HepG2 (cell line): ENCODE measurements around the gene LYPD6. TPM values are rescaled to one million over a fixed set of nuclear protein-coding genes. Genes with fewer than 3 reads are reported as not detected.

Experiments
- ATAC-seq: fragments of 200-7000 bp; cut with Tn5 transposase; 3 replicates; pipeline ENCODE4 v1.9.1; 2020; ENCODE audit warnings: mild to moderate bottlenecking, moderate library complexity
- BruUV-seq: library from RNA; stranded (reverse); fragments of 400-500 nt; replicated peaks from 2 replicates; lab custom pipeline; 2021; lab: Mats Ljungman, UMichigan
- CTCF ChIA-PET: fragments of 300-600 bp; formaldehyde crosslinking; extraction: SDS; loops from one replicate; lab custom pipeline; 2021; ENCODE audit warnings: low total read pairs, inconsistent platforms, low intra/inter-chr PET ratio; lab: Yijun Ruan, JAX
- POLR2A ChIA-PET: fragments of 350-600 bp; sonication (Branson Sonifier 250); formaldehyde crosslinking; loops from one replicate; lab custom pipeline; 2020; ENCODE audit warnings: antibody characterized with exemption, inconsistent platforms; lab: Yijun Ruan, JAX
- DNase-seq: peaks from one replicate; pipeline ENCODE4 v3.0.0-alpha.2; 2015; ENCODE audit warnings: low spot score
- FAIRE-seq: peaks from 3 replicates; lab custom pipeline; 2011; peaks lifted over from hg19 to GRCh38; lab: Jason Lieb, UNC
- H2AFZ ChIP-seq: one replicate; pipeline ENCODE4 v1.6.1; 2011; ENCODE audit warnings: low read length, inconsistent platforms
- H3K27ac ChIP-seq: fragments of 300-600 bp; 3 replicates; pipeline ENCODE4 v1.8.0; 2011; ENCODE audit warnings: mixed run types, mild to moderate bottlenecking, mixed read lengths, low read length, inconsistent platforms; ENCODE audit not compliant: insufficient read depth; ENCODE audit errors: extremely low read length
- H3K27me3 ChIP-seq, 2 experiments: fragments of 200-600 bp in 1 of 2; 2 replicates in 1 of 2; 3 replicates in 1 of 2; pipeline versions ENCODE4 v1.6.0 to v1.8.0; 2011; ENCODE audit warnings: low read length in 2 of 2, mild to moderate bottlenecking in 2 of 2, moderate library complexity in 2 of 2, inconsistent platforms in 1 of 2; ENCODE audit not compliant: insufficient read depth in 2 of 2, control insufficient read depth in 1 of 2
- H3K36me3 ChIP-seq, 2 experiments: fragments of 200-600 bp in 1 of 2; replicated peaks in 1 of 2; 2 replicates in 1 of 2; 3 replicates in 1 of 2; pipeline versions ENCODE4 v1.5.1 to v1.8.0; 2011; ENCODE audit warnings: low read length in 2 of 2, inconsistent platforms in 1 of 2; ENCODE audit not compliant: insufficient read depth in 2 of 2, control insufficient read depth in 1 of 2
- H3K4me1 ChIP-seq: 2 replicates; pipeline ENCODE4 v1.5.1; 2012; ENCODE audit warnings: low read length, inconsistent platforms; ENCODE audit not compliant: insufficient read depth
- H3K4me2 ChIP-seq: 2 replicates; pipeline ENCODE4 v1.6.0; 2011; ENCODE audit warnings: low read depth, low read length, inconsistent platforms
- H3K4me3 ChIP-seq, 3 experiments: fragments of 200-600 bp in 1 of 3; sonication (generic), shearing (Covaris generic) in 1 of 3; replicated peaks in 1 of 3; 2 replicates each; pipeline ENCODE4 v1.5.1; 2011 to 2016; ENCODE audit warnings: low read length in 3 of 3, inconsistent platforms in 2 of 3, low read depth in 2 of 3, mild to moderate bottlenecking in 2 of 3, control low read depth in 1 of 3, mixed read lengths in 1 of 3; ENCODE audit not compliant: insufficient read depth in 1 of 3
- H3K79me2 ChIP-seq: one replicate; pipeline ENCODE4 v1.6.1; 2011; ENCODE audit warnings: low read length, inconsistent platforms; ENCODE audit not compliant: insufficient read depth
- H3K9ac ChIP-seq: 2 replicates; pipeline ENCODE4 v1.6.0; 2011; ENCODE audit warnings: mild to moderate bottlenecking, low read depth, low read length, inconsistent platforms; ENCODE audit not compliant: insufficient read depth
- H3K9me3 ChIP-seq: 2 replicates; pipeline ENCODE4 v1.5.1; 2012; ENCODE audit warnings: mild to moderate bottlenecking, low read length
- H4K20me1 ChIP-seq: 2 replicates; pipeline ENCODE4 v1.6.0; 2011; ENCODE audit warnings: inconsistent platforms, mild to moderate bottlenecking, low read length, moderate library complexity; ENCODE audit not compliant: insufficient read depth
- BHLHE40 ChIP-seq: IDR thresholded peaks from 2 replicates; pipeline ENCODE4 v1.6.1; 2011; ENCODE audit warnings: low read length, improper control_type of control experiment
- ESRRA ChIP-seq: sonication (generic); formaldehyde crosslinking; IDR thresholded peaks from 2 replicates; pipeline ENCODE4 v1.5.1; 2020; ENCODE audit warnings: mild to moderate bottlenecking, low read depth, missing genetic modification reagents
- KLF15 ChIP-seq: sonication (generic); formaldehyde crosslinking; IDR thresholded peaks from 2 replicates; pipeline ENCODE4 v1.8.1; 2023; ENCODE audit warnings: borderline replicate concordance, mild to moderate bottlenecking, inconsistent platforms, missing genetic modification reagents, mixed read lengths
- SNAPC2 ChIP-seq: sonication (generic); formaldehyde crosslinking; IDR thresholded peaks from 2 replicates; pipeline ENCODE4 v1.8.1; 2022; ENCODE audit warnings: mild to moderate bottlenecking, missing genetic modification reagents
- STAT5B ChIP-seq: sonication (generic); formaldehyde crosslinking; IDR thresholded peaks from 2 replicates; pipeline ENCODE4 v1.4.0; 2020; ENCODE audit warnings: missing genetic modification reagents
- ZNF101 ChIP-seq: sonication (generic); formaldehyde crosslinking; IDR thresholded peaks from 2 replicates; pipeline ENCODE4 v1.4.0; 2020; ENCODE audit warnings: mild to moderate bottlenecking, low read depth, missing genetic modification reagents, borderline replicate concordance
- ZNF326 ChIP-seq: sonication (generic); formaldehyde crosslinking; IDR thresholded peaks from 2 replicates; pipeline ENCODE4 v1.4.0; 2020; ENCODE audit warnings: missing genetic modification reagents, borderline replicate concordance
- WGBS: methylation state at CpG from one replicate; pipeline ENCODE4 v1.1.6; 2017; ENCODE audit warnings: low lambda C conversion rate; 5-methylcytosine and 5-hydroxymethylcytosine counted together
- in situ Hi-C: cut with HindIII; loops from 2 replicates; pipeline ENCODE4 v1.10.0; 2017; ENCODE audit warnings: low pct_unique_long_range_greater_than_20kb; ENCODE audit not compliant: extremely low pct_ligation_motif_present
- intact Hi-C: fragments of 100-400 bp; cut with micrococcal nuclease; formaldehyde crosslinking; loops from one replicate; pipeline ENCODE4 v1.10.0; 2022; ENCODE audit not compliant: unreplicated experiment
- polyA plus RNA-seq, 8 experiments: library from polyadenylated mRNA; depleted of rRNA in 3 of 8; stranded (reverse) in 7 of 8; unstranded in 1 of 8; fragments of >200 nt; fragmentation: Illumina TruSeq in 4 of 8; extraction: Trizol in 4 of 8; gene quantifications; 2 replicates each; pipeline versions ENCODE4 v1.2.1 to v1.2.3, GENCODE V29; 2011 to 2016; ENCODE audit warnings: low read depth in 4 of 8, missing spikeins in 1 of 8, mixed read lengths in 1 of 8; ENCODE audit not compliant: insufficient read depth in 1 of 8
- total RNA-seq, 5 experiments: library from RNA; depleted of rRNA; stranded (reverse); fragments of >200 nt; fragmentation: Illumina TruSeq; extraction: Trizol; gene quantifications; 2 replicates each; pipeline ENCODE4 v1.2.3, GENCODE V29; 2016; ENCODE audit warnings: low read depth in 1 of 5
- TF ChIP-seq, protein P1 (sequence below): sonication (generic); formaldehyde crosslinking; IDR thresholded peaks from 2 replicates; pipeline ENCODE4 v1.4.0; 2020; ENCODE audit warnings: missing genetic modification reagents
- TF ChIP-seq, protein P2 (sequence below): sonication (generic); formaldehyde crosslinking; IDR thresholded peaks from 2 replicates; pipeline ENCODE4 v1.4.0; 2020; ENCODE audit warnings: mild to moderate bottlenecking, missing genetic modification reagents, borderline replicate concordance

The LYPD6 gene
- total and polyA plus RNA-seq, 2 of the 13 experiments (the other 11 are each of a cell fraction or from before 2014, with no cell fraction given): 0.01 to 0.07 TPM

DNA sequence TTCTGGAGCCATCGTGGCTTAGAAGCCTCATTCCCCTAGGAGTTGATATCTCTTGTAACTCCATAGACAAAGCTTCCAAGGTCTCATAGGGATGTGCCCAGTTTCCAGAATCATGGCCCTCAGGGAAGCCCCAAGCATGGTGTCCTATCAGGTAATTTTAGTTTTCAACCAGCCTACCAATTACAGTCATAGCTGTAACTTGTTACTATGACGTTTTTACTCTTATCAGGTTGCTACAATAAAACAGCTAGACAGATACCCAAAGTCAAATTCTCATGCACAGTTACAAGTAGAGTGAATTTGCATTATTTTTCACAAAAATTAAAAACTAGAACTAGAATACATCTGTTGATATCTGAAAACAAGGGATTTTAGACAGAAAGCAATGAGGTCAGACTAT is 8.9 kb downstream of the LYPD6 start:
- H3K9ac ChIP-seq: no peak overlapping the region
- CTCF ChIA-PET: no interaction called here
- no peak for TF ChIP-seq ESRRA (CRISPR knock-in tag)
- TF ChIP-seq, protein P1, sequence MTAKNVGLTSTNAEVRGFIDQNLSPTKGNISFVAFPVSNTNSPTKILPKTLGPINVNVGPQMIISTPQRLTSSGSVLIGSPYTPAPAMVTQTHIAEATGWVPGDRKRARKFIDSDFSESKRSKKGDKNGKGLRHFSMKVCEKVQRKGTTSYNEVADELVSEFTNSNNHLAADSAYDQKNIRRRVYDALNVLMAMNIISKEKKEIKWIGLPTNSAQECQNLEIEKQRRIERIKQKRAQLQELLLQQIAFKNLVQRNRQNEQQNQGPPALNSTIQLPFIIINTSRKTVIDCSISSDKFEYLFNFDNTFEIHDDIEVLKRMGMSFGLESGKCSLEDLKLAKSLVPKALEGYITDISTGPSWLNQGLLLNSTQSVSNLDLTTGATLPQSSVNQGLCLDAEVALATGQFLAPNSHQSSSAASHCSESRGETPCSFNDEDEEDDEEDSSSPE: no peak
- TF ChIP-seq ZNF326 (CRISPR knock-in tag): no peak
- TF ChIP-seq BHLHE40: no peak
- no peak for TF ChIP-seq KLF15 (CRISPR knock-in tag)
- no peak for TF ChIP-seq SNAPC2
- TF ChIP-seq, protein P2, sequence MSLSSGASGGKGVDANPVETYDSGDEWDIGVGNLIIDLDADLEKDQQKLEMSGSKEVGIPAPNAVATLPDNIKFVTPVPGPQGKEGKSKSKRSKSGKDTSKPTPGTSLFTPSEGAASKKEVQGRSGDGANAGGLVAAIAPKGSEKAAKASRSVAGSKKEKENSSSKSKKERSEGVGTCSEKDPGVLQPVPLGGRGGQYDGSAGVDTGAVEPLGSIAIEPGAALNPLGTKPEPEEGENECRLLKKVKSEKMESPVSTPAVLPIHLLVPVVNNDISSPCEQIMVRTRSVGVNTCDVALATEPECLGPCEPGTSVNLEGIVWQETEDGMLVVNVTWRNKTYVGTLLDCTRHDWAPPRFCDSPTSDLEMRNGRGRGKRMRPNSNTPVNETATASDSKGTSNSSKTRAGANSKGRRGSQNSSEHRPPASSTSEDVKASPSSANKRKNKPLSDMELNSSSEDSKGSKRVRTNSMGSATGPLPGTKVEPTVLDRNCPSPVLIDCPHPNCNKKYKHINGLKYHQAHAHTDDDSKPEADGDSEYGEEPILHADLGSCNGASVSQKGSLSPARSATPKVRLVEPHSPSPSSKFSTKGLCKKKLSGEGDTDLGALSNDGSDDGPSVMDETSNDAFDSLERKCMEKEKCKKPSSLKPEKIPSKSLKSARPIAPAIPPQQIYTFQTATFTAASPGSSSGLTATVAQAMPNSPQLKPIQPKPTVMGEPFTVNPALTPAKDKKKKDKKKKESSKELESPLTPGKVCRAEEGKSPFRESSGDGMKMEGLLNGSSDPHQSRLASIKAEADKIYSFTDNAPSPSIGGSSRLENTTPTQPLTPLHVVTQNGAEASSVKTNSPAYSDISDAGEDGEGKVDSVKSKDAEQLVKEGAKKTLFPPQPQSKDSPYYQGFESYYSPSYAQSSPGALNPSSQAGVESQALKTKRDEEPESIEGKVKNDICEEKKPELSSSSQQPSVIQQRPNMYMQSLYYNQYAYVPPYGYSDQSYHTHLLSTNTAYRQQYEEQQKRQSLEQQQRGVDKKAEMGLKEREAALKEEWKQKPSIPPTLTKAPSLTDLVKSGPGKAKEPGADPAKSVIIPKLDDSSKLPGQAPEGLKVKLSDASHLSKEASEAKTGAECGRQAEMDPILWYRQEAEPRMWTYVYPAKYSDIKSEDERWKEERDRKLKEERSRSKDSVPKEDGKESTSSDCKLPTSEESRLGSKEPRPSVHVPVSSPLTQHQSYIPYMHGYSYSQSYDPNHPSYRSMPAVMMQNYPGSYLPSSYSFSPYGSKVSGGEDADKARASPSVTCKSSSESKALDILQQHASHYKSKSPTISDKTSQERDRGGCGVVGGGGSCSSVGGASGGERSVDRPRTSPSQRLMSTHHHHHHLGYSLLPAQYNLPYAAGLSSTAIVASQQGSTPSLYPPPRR (CRISPR knock-in tag): no peak
- no peak for TF ChIP-seq ZNF101
- TF ChIP-seq STAT5B (CRISPR knock-in tag): no peak
- no peaks in the 10 kb centered on the region for H3K9me3 ChIP-seq
- intact Hi-C loops: loop anchor here (10.0 kb wide), 1 partner anchor 225 kb away; no protein-coding TSS in a partner anchor
- FAIRE-seq (no peak), ATAC-seq (no peak), DNase-seq (no peak)
- no peaks in the 10 kb centered on the region for H3K27me3 ChIP-seq
- no peaks in the 10 kb centered on the region for H4K20me1 ChIP-seq
- H3K27ac ChIP-seq: no peak overlapping the region
- no peaks in the 10 kb centered on the region for H3K79me2 ChIP-seq
- 8% methylated on average over 2 of the region's 2 CpGs for WGBS
- no peaks in the 10 kb centered on the region for H3K4me1 ChIP-seq
- H2AFZ ChIP-seq: no peak overlapping the region
- no peak overlapping the region for H3K4me2 ChIP-seq
- in situ Hi-C loops: no loop called here
- POLR2A ChIA-PET: no interaction called here
- no peaks in the 10 kb centered on the region for H3K36me3 ChIP-seq
- no TSS peak for BruUV-seq
- no peak overlapping the region for H3K4me3 ChIP-seq
